Measurements from ENCODE around the gene AZIN2. TPM values are rescaled to one million over a fixed set of nuclear protein-coding genes. Genes with fewer than 3 reads are reported as not detected.

The AZIN2 gene
- total RNA-seq (2021; fragmentation: NEBNext Ultra II Directional; extraction: Animal tissue kit (Norgen Biotek cat#: 25700)): 0.21 and 0.22 TPM in 2 replicates
- 0.82 and 0.91 TPM in 2 replicates for polyA plus RNA-seq (2011; rRNA removed)
- polyA plus RNA-seq (2011; cell fraction: cytosol; rRNA removed): 0.75 TPM
- 1.9 TPM for polyA plus RNA-seq (2011; cell fraction: nucleus; rRNA removed)
- 0.29 to 0.92 TPM (median 0.46 TPM) in 4 replicates for polyA plus RNA-seq (2012, experiment 1 of 2)
- polyA plus RNA-seq (2012, experiment 2 of 2): 0.56 TPM
- 0.51 TPM for polyA plus RNA-seq (2013, experiment 1 of 2)
- polyA plus RNA-seq (2013, experiment 2 of 2): 0.37 TPM
- 0.66 and 4.2 TPM in 2 replicates for polyA minus RNA-seq (2011; rRNA and poly(A)+ RNA removed)
- polyA minus RNA-seq (2011; cell fraction: cytosol; rRNA and poly(A)+ RNA removed): 1.4 TPM
- polyA minus RNA-seq (2011; cell fraction: nucleus; rRNA and poly(A)+ RNA removed): 3.4 TPM
- long read RNA-seq, experiment 1: 0 reads
- long read RNA-seq, experiment 2: 0 reads

- 0 out of 7 replicates have a peak within 1 kb of the TSS, but pooled peaks of 3 of the 4 experiments have one; percentile 16 to 65 (median 28) for H3K9ac ChIP-seq (replicated peaks in 1 of 4; ENCODE audit: extremely low read depth in 1 of 4, low read depth in 3 of 4, low read length in 3 of 4)
- H3K79me1 ChIP-seq (ENCODE audit: low read depth, low read length): no peaks in the 10 kb centered on the region
- H2BK120ac ChIP-seq (replicated peaks; ENCODE audit: low read depth, low read length): no peak within 1 kb of the TSS
- no peak within 1 kb of the TSS for H2BK5ac ChIP-seq (ENCODE audit: low read depth, low read length)
- ChIA-PET CTCF (ENCODE audit: partially characterized antibody) (interaction anchor here (0.8 to 7.0 kb wide), 11 partner anchors 12 to 208 kb away, joined by 3 to 41 read pairs (median 5); partner anchors contain the start of gene HPCA), POLR2A (ENCODE audit: partially characterized antibody) (interaction anchor here (0.9 to 1.5 kb wide), 5 partner anchors 38 to 268 kb away, joined by 3 to 5 read pairs (median 3); partner anchors contain the start of genes S100PBP and YARS1)
- no peak within 1 kb of the TSS for H4K5ac ChIP-seq (ENCODE audit: insufficient read length, low read depth, low read length)
- peak within 1 kb of the TSS; percentile 82; the same call in 1 of the 2 replicates for H2AFZ ChIP-seq (ENCODE audit: low read length)
- H3K4me1 ChIP-seq (replicated peaks in 1 of 4; ENCODE audit: control insufficient read depth in 3 of 4, insufficient read depth in 4 of 4, low read length in 3 of 4): peaks cover 0 to 5% (median 4%) of the 10 kb centered on the region in 4 experiments; a peak in 4 of 7 replicates
- H3K4ac ChIP-seq (replicated peaks; ENCODE audit: insufficient read length, low read depth, low read length): no peak within 1 kb of the TSS
- H2BK20ac ChIP-seq (ENCODE audit: low read length): no peak within 1 kb of the TSS
- no peak within 1 kb of the TSS for H4K8ac ChIP-seq (ENCODE audit: extremely low read depth, insufficient read depth, low read length)
- no peak within 1 kb of the TSS for H3K56ac ChIP-seq (replicated peaks; ENCODE audit: insufficient read length, low read depth, low read length)
- H3K14ac ChIP-seq (ENCODE audit: insufficient read length): no peak within 1 kb of the TSS
- no peak within 1 kb of the TSS for H3K23ac ChIP-seq (ENCODE audit: insufficient read length)
- no peak within 1 kb of the TSS; the same call in 1 of the 2 replicates for H2BK12ac ChIP-seq (ENCODE audit: low read depth, low read length)
- H3K23me2 ChIP-seq (ENCODE audit: low read depth, low read length): peaks cover 8% of the 10 kb centered on the region
- H3K27me3 ChIP-seq (replicated peaks in 1 of 4; ENCODE audit: control insufficient read depth in 3 of 4, extremely low read depth in 1 of 4, insufficient read depth in 3 of 4, low read length in 3 of 4): peaks cover 10 to 48% (median 37%) of the 10 kb centered on the region in 4 experiments
- no peak within 1 kb of the TSS for H4K91ac ChIP-seq (replicated peaks; ENCODE audit: insufficient read length, low read length)
- peak within 1 kb of the TSS; percentile 86 to 92 for H3K4me2 ChIP-seq (ENCODE audit: insufficient read depth in 1 of 2, low read depth in 2 of 2, low read length in 2 of 2)
- H3K27ac ChIP-seq (ENCODE audit: low read depth, low read length): no peak within 1 kb of the TSS
- peak within 1 kb of the TSS; percentile 90 for H2BK15ac ChIP-seq (ENCODE audit: low read length)
- DNase-seq (ENCODE audit: low read depth in 1 of 2, low spot score in 2 of 2) (peak; percentile 80 to 100), FAIRE-seq (peak; percentile 70)
- no peaks in the 10 kb centered on the region for H4K20me1 ChIP-seq (replicated peaks in 1 of 2; ENCODE audit: control insufficient read depth in 1 of 2, insufficient read depth in 2 of 2, low read length in 2 of 2)
- H3K18ac ChIP-seq (ENCODE audit: extremely low read depth, low read length): no peak within 1 kb of the TSS
- H3K4me3 ChIP-seq (ENCODE audit: extremely low read depth in 1 of 4, insufficient read depth in 2 of 4, low read depth in 3 of 4, low read length in 4 of 4): peak within 1 kb of the TSS; percentile 43 to 63 (median 58)
- 3% methylated on average over 36 of the region's 52 CpGs; no CpG with 5 or more reads in 1 of the 2 experiments for WGBS, 2 experiments (ENCODE audit: extremely low coverage in 1 of 2, insufficient coverage in 1 of 2, insufficient read length in 1 of 2, insufficient replicate concordance in 2 of 2, low coverage in 1 of 2, low lambda C conversion rate in 2 of 2, missing lambda C conversion rate in 1 of 2)
- H3K9me3 ChIP-seq (ENCODE audit: insufficient read depth in 2 of 2, low read depth in 1 of 2, low read length in 1 of 2): no peaks in the 10 kb centered on the region
- H3K36me3 ChIP-seq (ENCODE audit: control insufficient read depth in 2 of 4, insufficient read depth in 4 of 4, low read length in 3 of 4): no peaks in the 10 kb centered on the region
- H3K79me2 ChIP-seq (ENCODE audit: control insufficient read depth in 1 of 2, insufficient read depth in 2 of 2, low read length in 2 of 2): no peaks in the 10 kb centered on the region
- H2AK5ac ChIP-seq (ENCODE audit: low read depth, low read length): no peak within 1 kb of the TSS
- TF ChIP-seq ATF2 (IDR thresholded peaks at IDR 0.05; ENCODE audit: low read length) (no peak), SIX5 (IDR thresholded peaks at IDR 0.05; ENCODE audit: low read depth, low read length) (no peak), HDAC2 (IDR thresholded peaks at IDR 0.05; ENCODE audit: borderline replicate concordance in 1 of 2, low read depth in 2 of 2, low read length in 2 of 2) (no peak), GTF2F1 (IDR thresholded peaks at IDR 0.05; ENCODE audit: borderline replicate concordance, low read depth, low read length) (no peak), TAF7 (optimal IDR thresholded peaks at IDR 0.05; ENCODE audit: borderline replicate concordance, low read depth, low read length) (peak; percentile 51), PHF8 (conservative IDR thresholded peaks at IDR 0.05; ENCODE audit: low read depth, low read length) (peak; percentile 56; the same call in 1 of the 2 replicates), HDAC6 (IDR thresholded peaks at IDR 0.05; ENCODE audit: low read depth, low read length) (no peak)
Measured at GRCh38 chr1:33080885-33081553, at the start of gene AZIN2. TSS of gene AZIN2 (plus strand) at chr1:33081153. CDS start at chr1:33082250, 1,097 bp downstream.

Measured in H1 (cell line).